Sciatic nerve (tissue), 2 donors: ENCODE measurements around the gene DAB2. TPM values are rescaled to one million over a fixed set of nuclear protein-coding genes. Genes with fewer than 3 reads are reported as not detected.

ENCODE experiments used
- ATAC-seq: fragments of 200-7000 bp; cut with Tn5 transposase; one replicate; pipeline ENCODE4 v1.9.1; 2020; ENCODE audit warnings: mild to moderate bottlenecking, moderate library complexity
- DNase-seq: peaks from one replicate; pipeline ENCODE4 v3.0.0-alpha.2; 2020; ENCODE audit warnings: low spot score
- intact Hi-C: fragments of 100-400 bp; cut with DNase I; formaldehyde crosslinking; loops from one replicate; pipeline ENCODE4 v1.14.2; 2022
- total RNA-seq: library from RNA; stranded (reverse); fragmentation: NEBNext Ultra II Directional; extraction: Animal tissue kit (Norgen Biotek cat#: 25700); gene quantifications from one replicate; pipeline ENCODE4 v1.2.1, GENCODE V29; 2021
- donor health status: DM: no; HTN: no; CAD: no.
- donor health status: DM: no; HTN: no; CAD: no.

The DAB2 gene
- total RNA-seq, 1 donor from 2014 or later = 151 TPM

DNA sequence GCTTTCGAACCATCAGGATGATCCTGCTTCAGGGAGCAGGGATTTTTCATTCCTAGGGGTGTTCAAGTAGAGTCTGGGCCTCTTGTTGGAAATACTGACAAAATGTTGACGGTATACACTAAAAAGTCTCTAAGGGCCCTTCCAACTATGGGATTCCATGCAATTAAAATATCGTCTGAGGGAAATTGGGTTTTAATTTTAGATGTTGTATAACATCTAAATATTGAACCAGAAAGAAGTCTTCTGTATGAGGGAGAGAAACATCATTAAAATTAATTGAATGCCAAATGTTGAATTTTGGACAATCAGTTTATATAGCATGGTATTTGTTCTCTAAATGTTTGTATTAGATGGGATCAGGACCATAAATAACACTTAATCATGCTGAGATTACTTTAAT is 25.7 kb upstream of the DAB2 start:
- no peak for DNase-seq
- intact Hi-C loops = no loop called here
- no peak for ATAC-seq

DNA sequence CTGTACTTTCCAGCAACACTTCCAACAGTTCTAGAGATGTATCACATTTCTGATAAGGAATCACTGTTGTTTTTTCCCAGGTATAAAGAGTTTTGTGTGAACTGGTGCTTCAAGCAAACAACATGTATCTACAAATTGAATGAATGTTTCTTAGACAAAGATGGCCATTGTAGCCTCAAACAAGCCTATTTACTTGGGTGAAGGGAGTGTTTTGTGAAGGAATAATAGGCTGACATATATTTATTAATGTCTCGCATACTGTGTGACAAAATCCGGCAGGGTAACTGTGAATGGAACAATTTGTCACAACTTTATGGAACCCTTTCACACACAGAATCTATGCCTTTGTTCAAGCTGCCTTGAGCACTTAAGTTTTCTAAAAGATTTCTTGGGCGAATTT is 24.8 kb upstream of the DAB2 start:
- ATAC-seq (no peak), DNase-seq (no peak)
- intact Hi-C loops = no loop called here

DNA sequence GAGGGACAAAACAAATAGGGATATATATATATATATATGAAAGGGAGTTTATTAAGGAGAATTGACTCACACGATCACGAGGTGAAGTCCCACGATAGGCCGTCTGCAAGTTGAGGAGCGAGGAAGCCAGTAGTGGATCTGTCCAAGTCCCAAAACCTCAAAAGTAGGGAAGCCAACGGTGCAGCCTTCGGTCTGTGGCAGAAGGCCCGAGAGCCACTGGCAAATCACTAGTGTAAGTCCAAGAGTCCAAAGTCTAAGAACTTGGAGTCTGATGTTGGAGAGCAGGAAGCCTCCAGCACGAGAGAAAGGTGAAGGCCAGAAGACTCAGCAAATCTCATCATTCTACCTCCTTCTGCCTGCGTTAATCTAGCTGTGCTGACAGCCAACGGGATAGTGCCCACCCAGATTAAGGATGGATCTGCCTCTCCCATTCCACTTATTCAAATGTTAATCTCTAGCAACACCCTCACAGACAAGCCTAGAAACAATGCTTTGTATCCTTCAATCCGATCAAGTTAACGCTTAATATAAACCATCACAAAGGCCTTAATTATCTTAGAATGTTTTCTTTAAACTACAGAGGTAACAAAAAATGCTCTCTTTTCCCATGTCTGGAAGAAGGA is 23.8 kb upstream of the DAB2 start:
- DNase-seq = peak; percentile 63
- intact Hi-C loops = no loop called here
- peak; percentile 38 for ATAC-seq

DNA sequence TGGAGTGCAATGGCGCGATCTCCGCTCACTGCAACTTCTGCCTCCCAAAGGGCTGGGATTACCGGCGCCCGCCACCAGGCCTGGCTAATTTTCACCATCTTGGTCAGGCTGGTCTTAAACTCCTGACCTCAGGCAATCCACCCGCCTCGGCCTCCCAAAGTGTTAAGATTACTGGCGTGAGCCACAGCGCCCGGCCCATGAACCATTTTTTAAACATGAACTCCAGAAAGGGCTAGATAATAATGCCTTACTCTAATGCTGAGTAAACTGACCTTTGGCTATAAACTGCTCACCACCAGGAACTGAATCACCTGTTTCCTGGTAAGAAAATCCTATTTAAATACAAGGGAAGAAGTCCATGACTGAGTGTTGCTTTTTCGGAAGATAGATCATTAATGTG is 23.2 kb upstream of the DAB2 start:
- ATAC-seq (peak; percentile 10), DNase-seq (no peak)
- intact Hi-C loops = no loop called here

DNA sequence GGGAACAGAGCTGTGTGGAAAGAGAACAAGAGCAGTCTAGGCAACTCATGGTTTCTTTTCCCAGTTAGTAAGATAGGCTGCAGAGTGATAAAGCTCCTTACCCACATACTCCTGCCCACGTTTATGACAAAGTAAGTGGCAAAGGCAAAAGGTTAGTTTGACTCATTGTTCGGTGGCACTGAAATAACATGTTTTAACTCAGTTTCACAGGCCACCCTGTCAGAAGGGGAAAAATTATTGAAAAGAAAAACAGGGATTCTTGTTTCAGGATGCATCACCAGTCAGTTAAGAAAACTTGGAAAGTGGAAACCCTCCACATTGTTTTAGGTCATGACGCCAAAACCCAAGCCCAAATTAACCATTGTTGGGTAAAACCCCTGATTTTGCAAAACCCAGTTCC is 22.3 kb upstream of the DAB2 start:
- DNase-seq (no peak), ATAC-seq (no peak)
- intact Hi-C loops = no loop called here

DNA sequence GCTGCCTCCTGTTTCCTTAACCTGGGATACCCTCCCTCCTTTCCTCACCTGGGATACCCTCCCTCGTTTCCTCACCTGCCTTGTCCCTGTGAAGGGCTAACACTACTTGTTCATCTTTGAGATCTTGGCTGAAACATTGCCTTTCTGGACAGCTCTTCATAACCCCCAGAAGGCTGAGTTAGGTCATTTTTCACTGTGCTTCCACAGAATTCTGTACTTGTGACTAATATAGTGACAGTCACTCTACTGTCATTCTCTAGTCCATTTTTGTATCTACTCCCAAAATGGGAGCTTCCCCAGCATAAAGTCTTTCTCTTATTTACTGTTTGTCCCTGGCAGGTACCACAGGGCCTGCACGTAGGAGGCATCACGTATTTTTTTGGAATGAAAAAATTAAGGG is 21.5 kb upstream of the DAB2 start:
- ATAC-seq = no peak
- intact Hi-C loops = no loop called here

DNA sequence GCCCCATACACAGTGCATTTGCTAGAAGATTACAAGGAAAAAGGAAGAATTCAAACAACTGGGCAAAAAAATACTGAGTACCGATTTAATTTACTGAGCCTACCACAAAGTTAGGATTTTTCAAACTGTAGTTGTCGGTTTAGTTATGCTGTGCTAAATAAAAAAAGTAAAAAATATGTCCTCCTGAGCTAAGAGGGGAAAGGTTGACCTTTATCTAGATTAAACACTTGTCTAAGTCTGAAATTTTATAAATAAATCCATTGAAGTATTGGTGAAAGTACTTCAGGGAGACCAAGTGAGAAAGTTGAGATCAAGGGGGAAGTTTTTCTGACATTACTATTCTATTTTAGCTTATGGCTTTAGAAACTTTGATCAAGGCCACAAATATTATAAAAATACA is 19.1 kb upstream of the DAB2 start:
- no peak for ATAC-seq
- intact Hi-C loops = no loop called here

More for the DNA sequence above, 21.5 kb upstream of the DAB2 start:
- DNase-seq = no peak

DNA sequence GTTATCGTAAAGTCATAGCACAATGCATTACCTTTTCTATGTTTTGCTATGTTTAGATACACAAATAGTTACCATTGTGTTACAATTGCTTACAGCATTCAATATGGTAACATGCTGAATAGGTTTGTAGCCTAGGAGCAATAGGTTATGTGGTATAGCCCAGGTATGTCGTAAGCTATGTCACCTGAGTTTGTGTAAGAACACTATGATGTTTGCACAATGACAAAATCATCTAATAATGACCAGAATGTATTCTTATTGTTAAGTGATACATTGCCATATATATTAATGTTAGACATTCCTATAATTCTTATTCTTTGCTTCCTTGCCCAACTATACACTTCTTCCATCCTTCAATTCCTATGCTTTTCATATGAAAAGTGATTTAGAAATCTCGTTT is 18.2 kb upstream of the DAB2 start:
- intact Hi-C loops = no loop called here
- ATAC-seq (no peak), DNase-seq (no peak)

More for the DNA sequence above, 19.1 kb upstream of the DAB2 start:
- no peak for DNase-seq

DNA sequence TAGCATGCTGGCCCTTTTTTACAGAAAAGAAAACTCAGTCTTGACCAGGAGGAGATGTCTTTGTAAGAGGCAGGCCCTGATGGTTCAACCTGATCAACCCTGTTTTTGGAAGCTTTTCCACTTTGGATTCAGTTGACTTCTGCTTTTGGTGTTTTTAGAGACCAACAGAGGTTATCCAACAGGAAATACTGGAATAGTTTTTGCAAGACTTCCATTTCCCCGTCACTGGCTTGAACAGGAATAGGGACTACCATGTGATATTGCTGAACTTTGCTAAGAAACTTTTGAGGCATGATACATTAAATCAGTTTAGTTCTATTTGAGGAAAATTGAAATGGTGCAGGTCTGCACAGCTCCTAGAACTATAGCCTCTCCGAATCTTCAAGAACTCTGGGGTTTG is 17.1 kb upstream of the DAB2 start:
- ATAC-seq (no peak), DNase-seq (no peak)
- intact Hi-C loops = no loop called here

DNA sequence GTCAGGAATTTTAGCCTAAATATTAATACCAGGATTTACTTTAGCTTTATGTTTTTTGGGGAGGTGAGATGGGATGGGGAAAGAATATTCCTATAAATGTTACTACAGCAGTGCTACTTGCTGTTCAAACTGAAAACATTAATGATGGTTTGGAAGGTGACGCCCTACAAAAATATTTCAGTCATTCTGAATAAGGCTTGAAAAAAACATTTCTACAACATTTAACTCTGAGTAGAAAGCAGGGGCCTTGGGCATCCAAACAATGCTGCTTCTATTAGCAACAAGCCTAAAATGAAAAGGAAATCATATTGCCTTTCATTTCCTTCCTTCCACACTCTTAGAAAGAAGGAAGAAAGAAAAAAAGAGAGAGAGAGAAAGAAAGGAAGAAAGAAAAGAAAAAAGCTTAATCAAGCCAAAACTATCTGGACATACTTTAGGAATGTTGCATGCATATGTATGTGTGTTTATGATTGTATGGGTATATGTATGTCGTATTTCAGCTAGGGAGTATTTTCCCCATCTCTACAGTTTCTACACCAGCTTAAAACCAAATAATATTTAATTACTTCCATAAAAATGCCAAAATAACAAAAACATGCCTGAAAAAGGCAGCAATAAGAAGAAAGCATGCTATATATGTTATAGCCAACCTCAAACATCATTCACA is 16.3 kb upstream of the DAB2 start:
- intact Hi-C loops = no loop called here
- DNase-seq = no peak
- no peak for ATAC-seq

DNA sequence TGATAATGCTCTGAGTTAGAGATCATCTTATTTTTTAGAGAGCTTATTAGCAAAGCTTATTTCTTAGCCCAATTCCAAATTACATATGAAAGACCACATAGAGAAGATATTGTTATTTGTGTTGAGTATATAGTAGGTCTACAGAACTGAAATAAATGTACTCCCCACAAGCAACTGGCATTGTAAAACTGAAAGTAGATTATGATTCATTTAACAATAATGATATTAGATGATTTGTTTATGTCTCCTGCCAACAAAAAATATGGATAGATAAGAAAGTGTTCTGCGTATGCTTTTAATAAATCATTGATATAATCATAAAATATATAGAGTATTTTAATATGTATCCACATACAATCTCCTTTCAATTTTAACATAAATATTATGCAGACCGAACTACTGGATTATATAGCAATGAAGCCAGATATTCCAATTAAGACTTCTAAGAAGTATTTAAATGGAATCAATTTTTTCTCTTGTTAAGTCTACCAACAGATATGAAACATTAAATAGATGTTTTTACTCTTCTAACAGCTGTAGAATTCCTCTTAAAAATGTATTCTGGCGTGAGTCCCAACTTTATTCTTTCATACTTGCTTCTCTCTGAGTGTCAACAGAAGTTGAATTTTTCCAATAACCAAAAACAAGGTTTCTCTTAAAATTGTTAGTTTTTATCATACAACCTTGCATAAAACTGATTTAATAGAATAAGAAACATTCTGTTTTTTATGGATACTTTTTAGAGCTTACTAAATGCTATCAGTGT is 15.6 kb upstream of the DAB2 start:
- ATAC-seq = no peak
- DNase-seq = no peak
- intact Hi-C loops = no loop called here

DNA sequence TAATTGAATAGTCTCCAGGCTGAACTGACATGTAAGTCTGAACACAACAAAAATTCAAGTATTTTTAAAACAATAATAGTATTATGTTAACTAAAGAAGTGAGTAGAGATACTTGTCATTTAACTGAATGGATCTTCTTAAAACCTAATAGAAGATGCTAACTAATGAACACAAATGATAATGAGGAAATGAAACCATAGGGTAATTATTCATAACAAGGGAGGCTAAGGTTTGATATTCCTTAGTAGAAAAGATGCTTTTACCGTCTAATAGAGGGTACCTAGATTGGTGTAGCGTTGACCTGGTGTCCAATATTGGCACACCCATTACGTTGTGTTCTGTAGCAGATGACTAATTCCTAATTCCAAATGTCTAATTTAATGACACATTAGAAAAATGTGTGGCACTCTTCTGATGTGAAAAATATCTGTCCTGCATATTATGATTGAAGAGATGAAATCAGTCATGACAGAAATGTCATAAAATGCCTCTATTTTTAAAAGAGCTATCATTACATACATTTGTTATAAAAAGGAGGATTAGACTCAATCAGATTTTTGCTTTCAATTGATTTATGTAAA is 14.9 kb upstream of the DAB2 start:
- ATAC-seq (no peak), DNase-seq (no peak)
- intact Hi-C loops = no loop called here

DNA sequence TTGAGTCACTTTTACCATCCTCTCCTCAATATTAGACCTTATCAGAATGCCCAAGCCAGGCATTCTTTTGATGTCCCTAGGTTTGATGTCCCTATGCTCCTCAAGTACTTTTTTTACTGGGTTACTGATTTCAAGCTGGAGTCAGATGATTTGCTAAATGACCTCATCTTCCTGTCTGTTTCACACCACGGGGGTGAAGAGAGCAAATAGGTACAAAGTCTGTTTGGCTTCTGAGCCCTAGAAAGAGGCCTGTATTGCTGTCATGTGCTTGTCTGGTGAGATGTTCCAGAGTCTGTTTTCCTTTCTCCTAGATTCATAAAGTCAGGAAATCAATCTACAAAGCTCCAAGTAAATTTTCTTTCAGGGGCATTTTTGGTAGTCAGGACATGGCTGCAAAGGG is 12.7 kb upstream of the DAB2 start:
- ATAC-seq = no peak
- no peak for DNase-seq
- intact Hi-C loops = loop anchor here (2.0 kb wide), 1 partner anchor 23 kb away; no protein-coding TSS in a partner anchor

DNA sequence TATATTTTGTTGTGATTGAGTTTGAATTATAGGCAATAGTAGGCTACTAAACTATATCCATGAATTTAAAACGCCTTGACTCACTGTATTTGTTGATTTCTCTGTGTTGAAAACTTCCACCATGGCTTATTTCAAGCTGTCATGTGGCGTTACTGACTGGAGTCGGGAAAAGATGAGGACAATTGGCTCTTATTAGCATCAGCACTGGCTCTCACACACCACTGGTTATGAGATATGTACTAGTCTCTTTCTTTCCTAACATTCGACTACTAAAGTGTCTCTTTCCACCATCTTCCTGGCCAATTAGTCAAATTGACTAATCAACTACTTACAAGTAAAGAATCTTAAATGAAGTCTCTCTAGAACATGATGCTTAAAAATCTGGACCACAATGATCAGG is 9.1 kb upstream of the DAB2 start:
- intact Hi-C loops = no loop called here
- DNase-seq (no peak), ATAC-seq (no peak)

DNA sequence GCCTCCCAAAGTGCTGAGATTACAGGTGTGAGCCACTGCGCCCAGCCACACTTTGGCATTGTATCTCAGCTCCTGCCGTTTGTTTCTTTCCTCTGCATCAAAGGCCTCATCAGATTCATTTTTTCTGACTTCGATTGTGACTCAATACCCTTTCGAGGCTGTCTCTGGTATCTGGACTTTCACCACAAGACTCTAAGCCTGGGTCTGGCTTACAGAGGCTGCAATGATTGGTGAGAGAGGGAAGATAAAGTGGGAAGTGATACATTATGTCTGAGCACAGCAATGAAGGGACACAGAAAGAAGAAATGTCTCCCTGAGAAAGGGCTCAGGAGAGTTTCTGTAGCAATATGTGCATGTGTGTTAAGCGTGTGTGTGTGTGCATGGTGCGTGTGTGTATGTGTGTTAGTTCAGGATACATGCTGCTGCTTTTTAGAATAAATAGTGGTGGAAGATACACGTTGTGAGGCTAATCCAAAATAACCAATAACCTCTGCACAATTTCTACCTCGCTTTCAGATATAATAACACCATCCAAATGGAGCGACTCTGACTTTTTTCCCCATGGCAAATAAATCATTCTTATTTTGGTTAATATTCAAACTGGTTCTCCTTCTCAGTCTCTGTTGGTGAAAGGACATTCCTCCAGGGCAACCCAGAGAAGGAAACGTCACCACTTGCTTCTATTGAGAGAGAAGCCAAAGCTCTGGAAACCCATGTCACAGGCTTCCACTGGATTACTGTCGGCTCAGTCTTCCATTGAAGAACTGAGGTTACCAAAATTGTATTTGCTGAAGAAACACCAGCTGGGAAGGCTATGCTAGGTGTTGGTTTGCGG is 8.1 kb upstream of the DAB2 start:
- DNase-seq (no peak), ATAC-seq (no peak)
- intact Hi-C loops = no loop called here

DNA sequence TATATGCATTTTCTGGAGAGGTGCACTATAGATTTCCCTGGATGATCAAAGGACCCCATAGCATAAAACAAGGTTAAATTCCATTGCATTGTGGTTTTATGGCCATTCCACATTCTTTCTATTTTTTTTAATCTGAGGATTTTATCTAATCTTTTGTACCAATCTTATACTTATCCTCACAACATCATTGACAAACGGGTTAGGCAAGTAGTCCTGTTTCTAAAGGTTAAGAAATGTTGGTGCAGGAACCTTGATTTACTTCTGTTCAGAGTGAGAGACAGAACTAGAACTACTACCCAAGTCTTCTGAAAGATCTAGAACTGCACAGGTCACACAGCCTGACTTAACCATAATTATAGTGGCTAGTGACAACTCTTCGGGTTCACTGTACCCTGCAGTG is 5.7 kb upstream of the DAB2 start:
- DNase-seq (no peak), ATAC-seq (no peak)
- intact Hi-C loops = no loop called here

DNA sequence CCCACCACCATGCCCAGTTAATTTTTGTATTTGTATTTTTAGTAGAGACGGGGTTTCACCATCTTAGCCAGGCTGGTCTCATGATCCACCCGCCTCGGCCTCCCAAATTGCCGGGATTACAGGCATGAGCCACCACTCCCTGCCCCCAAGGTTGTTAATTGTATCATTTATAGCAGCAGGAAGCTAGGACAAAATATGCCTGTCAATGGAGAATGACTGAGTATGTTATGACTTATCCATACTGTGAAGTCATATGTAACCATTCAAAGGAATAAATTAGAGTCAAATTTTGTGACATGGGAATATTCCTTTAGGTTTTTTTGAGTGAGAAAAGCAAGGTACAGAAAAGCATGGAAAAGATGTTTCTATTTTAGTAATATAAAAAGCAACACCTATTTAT is 3.9 kb upstream of the DAB2 start:
- intact Hi-C loops = no loop called here
- DNase-seq = no peak
- no peak for ATAC-seq

DNA sequence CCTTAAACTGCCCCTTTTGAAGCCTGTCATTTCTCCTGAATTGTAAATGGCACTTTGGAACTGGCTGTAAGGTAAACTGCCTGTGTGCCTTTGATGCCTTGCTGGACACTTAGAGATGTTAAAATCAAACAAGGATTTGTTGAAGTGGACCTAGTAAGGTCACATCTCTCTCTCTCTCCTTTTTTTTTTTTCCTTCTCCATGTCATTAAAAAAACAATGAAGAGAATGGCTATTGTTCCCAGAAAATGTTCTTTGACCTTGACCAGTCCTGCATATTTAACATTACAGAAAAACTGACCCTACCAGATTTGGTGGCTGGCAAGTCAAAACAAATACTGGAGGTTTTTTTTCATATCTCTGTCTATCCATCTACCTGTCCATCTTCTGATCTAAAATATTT is 2.9 kb upstream of the DAB2 start:
- ATAC-seq (no peak), DNase-seq (no peak)
- intact Hi-C loops = no loop called here

DNA sequence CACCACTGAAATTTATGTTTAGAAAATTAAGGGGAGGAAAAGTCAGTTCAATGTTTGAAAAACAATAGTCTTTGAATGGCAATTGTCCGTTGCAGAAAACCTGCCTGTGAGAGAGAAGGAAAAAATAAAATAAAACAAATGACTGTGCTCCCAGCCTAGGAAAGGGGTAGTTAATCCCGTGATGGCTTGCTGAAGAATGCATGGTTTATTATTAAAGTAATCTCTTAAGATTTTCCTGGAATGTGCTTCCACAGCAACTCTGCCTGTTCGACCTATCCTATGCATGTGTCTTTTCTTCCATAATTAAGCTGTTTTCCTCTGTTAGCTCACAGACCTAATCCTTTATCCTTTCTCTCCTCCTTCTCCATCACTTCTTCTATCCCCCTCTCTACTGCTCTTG is 2.4 kb upstream of the DAB2 start:
- ATAC-seq (no peak), DNase-seq (no peak)
- intact Hi-C loops = no loop called here
